Measurements from ENCODE around the gene KIRREL3. TPM values are rescaled to one million over a fixed set of nuclear protein-coding genes. Genes with fewer than 3 reads are reported as not detected.
A peak's percentile ranks its signal among the peaks of the same experiment; 100 is the strongest.

The KIRREL3 gene
- total RNA-seq, 1 donor from 2014 or later = 0.38 TPM

DNA sequence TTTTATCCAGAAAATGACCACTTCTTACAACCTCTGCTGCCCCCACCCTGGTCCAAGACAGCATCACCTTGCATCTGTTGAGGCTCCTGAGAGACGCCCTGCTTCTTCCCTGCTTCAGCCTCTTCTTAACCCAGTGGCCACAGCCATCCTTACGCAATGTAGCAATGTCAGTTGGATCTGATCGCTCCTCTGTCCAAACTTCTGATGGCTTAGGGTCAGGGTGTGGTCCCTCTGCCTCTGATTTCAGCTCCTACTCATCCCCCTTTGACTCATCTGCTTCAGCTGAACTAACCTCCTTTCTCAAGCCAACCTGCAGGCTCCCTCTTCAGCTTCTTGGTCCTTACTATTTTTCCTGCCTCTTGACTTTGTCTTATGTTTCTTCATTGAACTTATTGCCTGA, 280.8 kb downstream of the KIRREL3 start:
- H3K9me3 Mint-ChIP-seq (ENCODE audit: unreplicated experiment) = no peaks in the 10 kb centered on the region
- H3K4me3 Mint-ChIP-seq (ENCODE audit: unreplicated experiment) = no peak overlapping the region
- H3K36me3 Mint-ChIP-seq (ENCODE audit: low read depth, unreplicated experiment) = no peaks in the 10 kb centered on the region
- DNase-seq (ENCODE audit: low spot score) = no peak
- no peaks in the 10 kb centered on the region for H3K27me3 Mint-ChIP-seq (ENCODE audit: unreplicated experiment)
- TF ChIP-seq, protein P1, sequence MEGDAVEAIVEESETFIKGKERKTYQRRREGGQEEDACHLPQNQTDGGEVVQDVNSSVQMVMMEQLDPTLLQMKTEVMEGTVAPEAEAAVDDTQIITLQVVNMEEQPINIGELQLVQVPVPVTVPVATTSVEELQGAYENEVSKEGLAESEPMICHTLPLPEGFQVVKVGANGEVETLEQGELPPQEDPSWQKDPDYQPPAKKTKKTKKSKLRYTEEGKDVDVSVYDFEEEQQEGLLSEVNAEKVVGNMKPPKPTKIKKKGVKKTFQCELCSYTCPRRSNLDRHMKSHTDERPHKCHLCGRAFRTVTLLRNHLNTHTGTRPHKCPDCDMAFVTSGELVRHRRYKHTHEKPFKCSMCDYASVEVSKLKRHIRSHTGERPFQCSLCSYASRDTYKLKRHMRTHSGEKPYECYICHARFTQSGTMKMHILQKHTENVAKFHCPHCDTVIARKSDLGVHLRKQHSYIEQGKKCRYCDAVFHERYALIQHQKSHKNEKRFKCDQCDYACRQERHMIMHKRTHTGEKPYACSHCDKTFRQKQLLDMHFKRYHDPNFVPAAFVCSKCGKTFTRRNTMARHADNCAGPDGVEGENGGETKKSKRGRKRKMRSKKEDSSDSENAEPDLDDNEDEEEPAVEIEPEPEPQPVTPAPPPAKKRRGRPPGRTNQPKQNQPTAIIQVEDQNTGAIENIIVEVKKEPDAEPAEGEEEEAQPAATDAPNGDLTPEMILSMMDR (IDR thresholded peaks at IDR 0.05; ENCODE audit: unreplicated experiment) = no peak
- H3K4me1 Mint-ChIP-seq (ENCODE audit: unreplicated experiment) = peaks cover 7% of the 10 kb centered on the region
- H3K27ac Mint-ChIP-seq (ENCODE audit: unreplicated experiment) = no peak overlapping the region

- no peaks in the 10 kb centered on the region for H3K9me3 Mint-ChIP-seq (ENCODE audit: unreplicated experiment)
- no peak overlapping the region for H3K4me3 Mint-ChIP-seq (ENCODE audit: unreplicated experiment)
- H3K4me1 Mint-ChIP-seq (ENCODE audit: unreplicated experiment) = peaks cover 13% of the 10 kb centered on the region
- DNase-seq (ENCODE audit: low spot score) = no peak
- H3K27ac Mint-ChIP-seq (ENCODE audit: unreplicated experiment) = no peak overlapping the region
- no peaks in the 10 kb centered on the region for H3K27me3 Mint-ChIP-seq (ENCODE audit: unreplicated experiment)
- no peaks in the 10 kb centered on the region for H3K36me3 Mint-ChIP-seq (ENCODE audit: low read depth, unreplicated experiment)
- TF ChIP-seq, protein P1 (IDR thresholded peaks at IDR 0.05; ENCODE audit: unreplicated experiment) = no peak
Observed at GRCh38 chr11:126718276-126718675, 282.3 kb downstream of the KIRREL3 start.

DNA sequence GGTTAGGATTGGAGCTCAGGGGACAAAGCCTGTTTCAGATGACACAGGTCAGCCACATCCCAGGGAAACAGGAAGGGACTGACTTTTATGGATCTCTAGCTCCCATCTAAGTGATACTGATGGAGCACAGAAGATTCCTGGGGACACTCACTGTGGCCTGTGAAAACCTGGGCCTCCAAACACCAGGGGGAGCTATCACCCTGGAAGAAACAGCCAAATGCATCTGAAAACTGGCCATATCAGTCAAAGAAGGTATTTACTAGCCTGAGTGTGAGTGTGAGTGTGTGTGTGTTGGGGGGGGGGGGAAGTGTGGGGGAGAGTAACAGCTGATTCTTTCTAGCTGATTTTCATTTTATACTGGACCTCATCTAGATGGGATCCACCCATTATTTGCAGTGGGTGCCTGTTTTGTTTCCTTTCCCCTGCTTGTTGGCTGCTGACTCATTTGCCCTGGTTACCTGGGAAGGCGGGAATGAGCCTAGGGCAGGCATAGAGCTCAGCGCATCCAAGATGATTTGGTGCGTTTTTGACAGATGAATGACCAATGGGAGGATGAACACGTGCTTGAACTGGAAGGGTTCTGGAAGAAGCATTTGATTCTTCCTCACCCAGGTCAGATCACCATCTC, 284.0 kb downstream of the KIRREL3 start:
- peak; percentile 76 for DNase-seq (ENCODE audit: low spot score)
- H3K4me3 Mint-ChIP-seq (ENCODE audit: unreplicated experiment) = no peak overlapping the region
- TF ChIP-seq, protein P1 (IDR thresholded peaks at IDR 0.05; ENCODE audit: unreplicated experiment) = peak; percentile 50
- H3K36me3 Mint-ChIP-seq (ENCODE audit: low read depth, unreplicated experiment) = no peaks in the 10 kb centered on the region
- H3K27ac Mint-ChIP-seq (ENCODE audit: unreplicated experiment) = no peak overlapping the region
- H3K9me3 Mint-ChIP-seq (ENCODE audit: unreplicated experiment) = no peaks in the 10 kb centered on the region
- peaks cover 13% of the 10 kb centered on the region for H3K4me1 Mint-ChIP-seq (ENCODE audit: unreplicated experiment)
- no peaks in the 10 kb centered on the region for H3K27me3 Mint-ChIP-seq (ENCODE audit: unreplicated experiment)

- peaks cover 13% of the 10 kb centered on the region for H3K4me1 Mint-ChIP-seq (ENCODE audit: unreplicated experiment)
- H3K4me3 Mint-ChIP-seq (ENCODE audit: unreplicated experiment) = no peak overlapping the region
Observed at GRCh38 chr11:126713806-126714205, 286.8 kb downstream of the KIRREL3 start.

More at GRCh38 chr11:126713806-126714205, 286.8 kb downstream of the KIRREL3 start:
- TF ChIP-seq, protein P1 (IDR thresholded peaks at IDR 0.05; ENCODE audit: unreplicated experiment) = no peak
- Mint-ChIP-seq H3K27ac (ENCODE audit: unreplicated experiment) (no peak overlapping the region), H3K36me3 (ENCODE audit: low read depth, unreplicated experiment) (no peaks in the 10 kb centered on the region), H3K27me3 (ENCODE audit: unreplicated experiment) (no peaks in the 10 kb centered on the region), H3K9me3 (ENCODE audit: unreplicated experiment) (no peaks in the 10 kb centered on the region)
- no peak for DNase-seq (ENCODE audit: low spot score)
